IMR-90 (cell line): ENCODE results near the gene TTC7B. TPM values are rescaled to one million over a fixed set of nuclear protein-coding genes. Genes with fewer than 3 reads are reported as not detected.

Experiments used
- ATAC-seq: fragments of 200-7000 bp; cut with Tn5 transposase; 2 replicates; pipeline ENCODE4 v1.9.1; 2020; ENCODE audit warnings: low read depth, mild to moderate bottlenecking, moderate library complexity
- BruUV-seq: library from RNA; stranded (reverse); fragments of 400-500 nt; replicated peaks from 2 replicates; lab custom pipeline; 2021; lab: Mats Ljungman, UMichigan
- CTCF ChIA-PET: fragments of 300-600 bp; formaldehyde crosslinking; extraction: SDS; loops from one replicate; lab custom pipeline; 2021; ENCODE audit warnings: antibody characterized with exemption; lab: Yijun Ruan, JAX
- POLR2A ChIA-PET: fragments of 300-600 bp; sonication (Branson Sonifier 250); formaldehyde crosslinking; loops from one replicate; lab custom pipeline; 2022; ENCODE audit warnings: antibody characterized with exemption; ENCODE audit not compliant: unreplicated experiment; lab: Charles Lee
- DNase-seq: peaks from one replicate; pipeline ENCODE4 v3.0.0; 2013
- H2AFZ ChIP-seq: replicated peaks from 2 replicates; pipeline ENCODE3; 2013; ENCODE audit warnings: low read length, mild to moderate bottlenecking; ENCODE audit not compliant: poor library complexity
- H2AK5ac ChIP-seq: 2 replicates; pipeline ENCODE4 v1.6.1; 2013; ENCODE audit warnings: low read depth, low read length, inconsistent platforms
- H2AK9ac ChIP-seq: replicated peaks from 2 replicates; pipeline ENCODE3; 2013; ENCODE audit warnings: mild to moderate bottlenecking, low read depth, low read length, moderate library complexity; ENCODE audit not compliant: poor library complexity
- H2BK120ac ChIP-seq: 2 replicates; pipeline ENCODE4 v1.6.1; 2013; ENCODE audit warnings: low read depth, low read length, inconsistent platforms
- H2BK15ac ChIP-seq: 3 replicates; pipeline ENCODE4 v1.6.1; 2013; ENCODE audit warnings: low read depth, low read length, inconsistent platforms
- H2BK20ac ChIP-seq: 2 replicates; pipeline ENCODE4 v1.6.1; 2013; ENCODE audit warnings: low read depth, mild to moderate bottlenecking, inconsistent platforms, low read length, moderate library complexity
- H2BK5ac ChIP-seq: 2 replicates; pipeline ENCODE4 v1.6.1; 2013; ENCODE audit warnings: mild to moderate bottlenecking, low read depth, low read length, inconsistent platforms; ENCODE audit not compliant: poor library complexity, severe bottlenecking
- H3K14ac ChIP-seq: replicated peaks from 2 replicates; pipeline ENCODE4 v1.6.1; 2013; ENCODE audit warnings: low read depth, low read length, inconsistent platforms
- H3K18ac ChIP-seq: 2 replicates; pipeline ENCODE4 v1.6.1; 2013; ENCODE audit warnings: low read depth, low read length, control low read depth
- H3K23ac ChIP-seq: 2 replicates; pipeline ENCODE4 v1.6.1; 2013; ENCODE audit warnings: low read depth, low read length, inconsistent platforms
- H3K27ac ChIP-seq: 2 replicates; pipeline ENCODE4 v1.5.1; 2013; ENCODE audit warnings: mild to moderate bottlenecking, control low read depth, low read length; ENCODE audit not compliant: insufficient read depth
- H3K27me3 ChIP-seq: 2 replicates; pipeline ENCODE4 v1.6.1; 2013; ENCODE audit warnings: low read length; ENCODE audit not compliant: control insufficient read depth, insufficient read depth
- H3K36me3 ChIP-seq: 2 replicates; pipeline ENCODE4 v1.6.1; 2013; ENCODE audit warnings: low read length, mixed read lengths; ENCODE audit not compliant: control insufficient read depth, insufficient read depth
- H3K4ac ChIP-seq: 2 replicates; pipeline ENCODE4 v1.6.1; 2013; ENCODE audit warnings: low read depth, low read length, inconsistent platforms
- H3K4me1 ChIP-seq: 2 replicates; pipeline ENCODE4 v1.6.1; 2013; ENCODE audit warnings: low read length, mixed read lengths; ENCODE audit not compliant: control insufficient read depth, insufficient read depth
- H3K4me2 ChIP-seq: 2 replicates; pipeline ENCODE4 v1.6.1; 2013; ENCODE audit warnings: low read depth, mild to moderate bottlenecking, control low read depth, low read length, moderate library complexity
- H3K4me3 ChIP-seq: 2 replicates; pipeline ENCODE4 v1.5.1; 2013; ENCODE audit warnings: low read depth, mild to moderate bottlenecking, control low read depth, low read length, moderate library complexity; ENCODE audit not compliant: insufficient read depth
- H3K56ac ChIP-seq: 2 replicates; pipeline ENCODE4 v1.6.1; 2013; ENCODE audit warnings: low read length, inconsistent platforms; ENCODE audit not compliant: insufficient read depth; ENCODE audit errors: extremely low read depth
- H3K79me1 ChIP-seq, 2 experiments: 2 replicates each; pipeline ENCODE4 v1.6.1; 2013; ENCODE audit warnings: low read length in 2 of 2, inconsistent platforms in 1 of 2, low read depth in 1 of 2
- H3K9ac ChIP-seq: 2 replicates; pipeline ENCODE4 v1.6.1; 2013; ENCODE audit warnings: low read depth, low read length, control low read depth
- H3K9me1 ChIP-seq: 2 replicates; pipeline ENCODE4 v1.6.1; 2013; ENCODE audit warnings: low read length, inconsistent platforms; ENCODE audit not compliant: insufficient read depth
- H3K9me3 ChIP-seq: 2 replicates; pipeline ENCODE4 v1.6.1; 2013; ENCODE audit warnings: low read length; ENCODE audit not compliant: control insufficient read depth, insufficient read depth
- H4K20me1 ChIP-seq: 2 replicates; pipeline ENCODE4 v1.6.1; 2013; ENCODE audit warnings: low read length, inconsistent platforms; ENCODE audit not compliant: insufficient read depth
- H4K5ac ChIP-seq: 2 replicates; pipeline ENCODE4 v1.6.1; 2013; ENCODE audit warnings: mild to moderate bottlenecking, low read depth, low read length, control low read depth
- H4K8ac ChIP-seq, 2 experiments: 2 replicates each; pipeline ENCODE4 v1.6.1; 2013; ENCODE audit warnings: low read depth in 2 of 2, low read length in 2 of 2, control low read depth in 1 of 2, inconsistent platforms in 1 of 2
- H4K91ac ChIP-seq: 2 replicates; pipeline ENCODE4 v1.6.1; 2013; ENCODE audit warnings: low read depth, low read length, inconsistent platforms; ENCODE audit not compliant: insufficient read depth
- CEBPB ChIP-seq: IDR thresholded peaks from 2 replicates; pipeline ENCODE4 v1.6.1; 2012; ENCODE audit warnings: low read depth, low read length, improper control_type of control experiment
- ELK1 ChIP-seq: fragments of 150-350 bp; IDR thresholded peaks from 2 replicates; pipeline ENCODE4 v1.6.1; 2016; ENCODE audit warnings: low read depth, mild to moderate bottlenecking, low read length, moderate library complexity, borderline replicate concordance
- FOS ChIP-seq: fragments of 150-350 bp; IDR thresholded peaks from 2 replicates; pipeline ENCODE4 v1.6.1; 2016; ENCODE audit warnings: low read depth, low read length
- MXI1 ChIP-seq: IDR thresholded peaks from 2 replicates; pipeline ENCODE4 v1.6.1; 2012; ENCODE audit warnings: low read depth, mild to moderate bottlenecking, low read length, moderate library complexity, borderline replicate concordance
- POLR2A ChIP-seq: IDR thresholded peaks from 2 replicates; pipeline ENCODE4 v1.6.1; 2012; ENCODE audit warnings: mild to moderate bottlenecking, low read depth, low read length
- RAD21 ChIP-seq: IDR thresholded peaks from 2 replicates; pipeline ENCODE4 v1.6.1; 2012; ENCODE audit warnings: low read length, improper control_type of control experiment
- WGBS, 2 experiments: methylation state at CpG; one replicate each; pipeline versions ENCODE4 v1.1.5 to v1.1.7; 2013; ENCODE audit warnings: missing lambda C conversion rate in 2 of 2; ENCODE audit not compliant: insufficient read length in 1 of 2; ENCODE audit errors: extremely low coverage in 2 of 2; 5-methylcytosine and 5-hydroxymethylcytosine counted together
- dilution Hi-C: fragments of 300-500 bp; cut with HindIII; formaldehyde crosslinking; loops from one replicate; pipeline ENCODE4 v1.14.3; 2018; ENCODE audit warnings: low sequenced_read_pairs; ENCODE audit not compliant: unreplicated experiment
- in situ Hi-C: fragments of 300-500 bp; cut with MboI; formaldehyde crosslinking; loops from 3 replicates; pipeline ENCODE4 v1.14.3; 2019; ENCODE audit warnings: low sequenced_read_pairs, inconsistent platforms, mixed read lengths
- intact Hi-C: fragments of 100-400 bp; cut with micrococcal nuclease; formaldehyde crosslinking; loops from 2 replicates; pipeline ENCODE4 v1.10.0; 2022
- polyA plus RNA-seq, 3 experiments: library from polyadenylated mRNA; depleted of rRNA; stranded (reverse); fragments of >200 nt; gene quantifications; 2 replicates each; pipeline ENCODE4 v1.2.3, GENCODE V29; 2012; ENCODE audit warnings: low replicate concordance in 1 of 3
- total RNA-seq: library from RNA; depleted of rRNA; stranded (reverse); fragments of >200 nt; gene quantifications from 2 replicates; pipeline ENCODE4 v1.2.3, GENCODE V29; 2012

The TTC7B gene
- total and polyA plus RNA-seq, 2 of the 4 experiments (the other 2 are of a cell fraction): 18.1 to 35.3 TPM

GRCh38 chr14:90547968-90548367, 268.3 kb downstream of the TTC7B start:
- no peak overlapping the region for H3K4ac ChIP-seq
- no peak overlapping the region for H3K18ac ChIP-seq
- no peaks in the 10 kb centered on the region for H3K79me1 ChIP-seq
- no CpG with 5 or more reads among the region's 3 CpGs for WGBS, 2 experiments
- H3K9me1 ChIP-seq: peaks cover 5% of the 10 kb centered on the region; the same call in 1 of the 2 replicates
- no peaks in the 10 kb centered on the region for H3K9me3 ChIP-seq
- H4K91ac ChIP-seq: no peak overlapping the region
- in situ Hi-C loops: no loop called here
- peaks cover 3% of the 10 kb centered on the region; the same call in 1 of the 2 replicates for H4K20me1 ChIP-seq
- H2BK120ac ChIP-seq: no peak overlapping the region
- H3K4me1 ChIP-seq: peaks cover 5% of the 10 kb centered on the region; the same call in 1 of the 2 replicates
- H4K8ac ChIP-seq: no peak overlapping the region
- no peak overlapping the region for H3K4me2 ChIP-seq
- no peak overlapping the region for H3K23ac ChIP-seq
- no peak for DNase-seq
- no peak overlapping the region for H2AK9ac ChIP-seq
- CTCF ChIA-PET: no interaction called here
- no peak overlapping the region for H3K56ac ChIP-seq
- no TSS peak for BruUV-seq
- H3K27me3 ChIP-seq: no peaks in the 10 kb centered on the region
- POLR2A ChIA-PET: no interaction called here
- H3K9ac ChIP-seq: no peak overlapping the region
- H3K4me3 ChIP-seq: no peak overlapping the region
- H3K36me3 ChIP-seq: no peaks in the 10 kb centered on the region
- no peak overlapping the region for H4K5ac ChIP-seq
- H3K14ac ChIP-seq: no peak overlapping the region
- no peak overlapping the region for H2BK20ac ChIP-seq
- intact Hi-C loops: no loop called here
- no peak for TF ChIP-seq ELK1
- no peak for TF ChIP-seq FOS
- TF ChIP-seq RAD21: no peak
- TF ChIP-seq POLR2A: no peak
- no peak for TF ChIP-seq CEBPB
- TF ChIP-seq MXI1: no peak
- no peak overlapping the region for H2BK15ac ChIP-seq
- H3K27ac ChIP-seq: no peak overlapping the region
- no peak for ATAC-seq
- no peak overlapping the region for H2AFZ ChIP-seq
- H2BK5ac ChIP-seq: no peak overlapping the region
- no peak overlapping the region for H2AK5ac ChIP-seq
- dilution Hi-C loops: no loop called here
